Esophagus muscularis mucosa (tissue), 4 donors: Measurements from ENCODE around the gene SLC22A7. TPM values are rescaled to one million over a fixed set of nuclear protein-coding genes. Genes with fewer than 3 reads are reported as not detected.
"Not testable (repeated sequence)": the region's sequence is repeated elsewhere in the genome, so short reads cannot be mapped to it uniquely, and the experiment has no call there.

Experiments
- DNase-seq: peaks from one replicate; pipeline ENCODE4 v3.0.0-alpha.2; 2017; ENCODE audit errors: extremely low spot score
- H3K27ac ChIP-seq, 4 donors: fragments of 200-600 bp; sonication (generic); replicated peaks in 1 of 4; 1 replicate in 3 of 4; 2 replicates in 1 of 4; pipeline ENCODE4 v1.5.1; 2016 to 2019; ENCODE audit warnings: mild to moderate bottlenecking in 1 of 4
- H3K27me3 ChIP-seq, 4 donors: fragments of 200-600 bp; sonication (generic); one replicate each; pipeline versions ENCODE4 v1.5.1 to v1.6.0; 2016 to 2019
- H3K36me3 ChIP-seq, 4 donors: fragments of 200-600 bp; sonication (generic); one replicate each; pipeline ENCODE4 v1.5.1; 2016 to 2019
- H3K4me1 ChIP-seq, 4 donors: fragments of 200-600 bp; sonication (generic); one replicate each; pipeline ENCODE4 v1.5.1; 2016 to 2019
- H3K4me3 ChIP-seq, 4 donors: fragments of 200-600 bp; sonication (generic); 1 replicate in 2 of 4; 2 replicates in 2 of 4; pipeline ENCODE4 v1.5.1; 2016 to 2019; ENCODE audit warnings: mild to moderate bottlenecking in 4 of 4, moderate library complexity in 1 of 4
- H3K9me3 ChIP-seq, 4 donors: fragments of 200-600 bp; sonication (generic); 1 replicate in 3 of 4; 2 replicates in 1 of 4; pipeline ENCODE4 v1.5.1; 2016 to 2019
- CTCF ChIP-seq, 3 experiments: fragments of 200-600 bp in 2 of 3; fragments of 450-650 bp in 1 of 3; sonication (generic) in 2 of 3; IDR thresholded peaks; one replicate each; pipeline ENCODE4 v1.5.1; 2017 to 2019; ENCODE audit warnings: antibody characterized with exemption in 3 of 3, mild to moderate bottlenecking in 2 of 3, moderate library complexity in 1 of 3
- EP300 ChIP-seq: sonication (generic); formaldehyde crosslinking; IDR thresholded peaks from one replicate; pipeline ENCODE4 v1.6.1; 2017; ENCODE audit warnings: antibody characterized with exemption
- POLR2A ChIP-seq: fragments of 450-650 bp; IDR thresholded peaks from one replicate; pipeline ENCODE4 v1.6.1; 2017; ENCODE audit warnings: antibody characterized with exemption, moderate library complexity, mild to moderate bottlenecking, low read depth
- POLR2AphosphoS5 ChIP-seq, 2 donors: sonication (generic); formaldehyde crosslinking; IDR thresholded peaks; one replicate each; pipeline ENCODE4 v1.6.1; 2017; ENCODE audit warnings: antibody characterized with exemption in 2 of 2
- WGBS: methylation state at CpG from one replicate; pipeline ENCODE4 v1.1.5; 2018; 5-methylcytosine and 5-hydroxymethylcytosine counted together
- intact Hi-C: fragments of 100-400 bp; cut with DNase I; formaldehyde crosslinking; loops from one replicate; pipeline ENCODE4 v1.15.1; 2023
- total RNA-seq, 4 donors: library from RNA; depleted of rRNA; stranded (reverse); fragments of >200 nt; gene quantifications; one replicate each; pipeline versions ENCODE4 v1.1.0 to v1.2.1, GENCODE V29; 2016

SLC22A7 gene
- total RNA-seq, 4 donors from 2014 or later = not detected

- Histone ChIP-seq H3K36me3 (no peaks in the 10 kb centered on the region), H3K4me1 (peaks cover 0 to 5% (median 2%) of the 10 kb centered on the region in 4 donors), H3K9me3 (no peaks in the 10 kb centered on the region), H3K4me3 (no peak overlapping the region), H3K27me3 (peaks cover 0 to 49% (median 0%) of the 10 kb centered on the region in 4 donors), H3K27ac (no peak overlapping the region)
- intact Hi-C loops = no loop called here
- no peak for TF ChIP-seq POLR2A
- TF ChIP-seq CTCF (IDR thresholded peaks at IDR 0.05) = no peak
- no peak for TF ChIP-seq EP300
- WGBS = 81% methylated on average over 10 of the region's 19 CpGs
- DNase-seq = no peak
Observed at GRCh38 chr6:43302126-43302525, 4.1 kb downstream of the SLC22A7 start.

- H3K4me1 ChIP-seq, H3K27ac ChIP-seq, H3K9me3 ChIP-seq, H3K36me3 ChIP-seq, intact Hi-C loops, DNase-seq, H3K4me3 ChIP-seq: not testable (repeated sequence)
- H3K27me3 ChIP-seq = peaks cover 0 to 52% (median 0%) of the 10 kb centered on the region in 4 donors
- 89% methylated on average over 11 of the region's 11 CpGs for WGBS
Observed at GRCh38 chr6:43303006-43303405, 4.9 kb downstream of the SLC22A7 start.

GRCh38 chr6:43303751-43304331 is 5.8 kb downstream of the SLC22A7 start:
- peaks cover 0 to 47% (median 0%) of the 10 kb centered on the region in 4 donors for H3K27me3 ChIP-seq
- WGBS = 63% methylated on average over 2 of the region's 8 CpGs
- no peak for TF ChIP-seq POLR2AphosphoS5 (IDR thresholded peaks at IDR 0.05)
- TF ChIP-seq EP300 = no peak
- TF ChIP-seq POLR2A = no peak
- TF ChIP-seq CTCF (IDR thresholded peaks at IDR 0.05) = no peak

GRCh38 chr6:43304361-43304760 is 6.3 kb downstream of the SLC22A7 start:
- 81% methylated on average over 3 of the region's 3 CpGs for WGBS
- no peaks in the 10 kb centered on the region for H3K9me3 ChIP-seq
- intact Hi-C loops = no loop called here

More at GRCh38 chr6:43303751-43304331, 5.8 kb downstream of the SLC22A7 start:
- Histone ChIP-seq H3K4me3 (no peak overlapping the region), H3K9me3 (no peaks in the 10 kb centered on the region), H3K4me1 (peaks cover 10 to 12% (median 11%) of the 10 kb centered on the region in 4 donors), H3K27ac (no peak overlapping the region), H3K36me3 (no peaks in the 10 kb centered on the region)
- intact Hi-C loops = no loop called here
- no peak for DNase-seq

GRCh38 chr6:43304882-43305281 is 6.8 kb downstream of the SLC22A7 start:
- TF ChIP-seq POLR2A = no peak
- no peak for TF ChIP-seq CTCF (IDR thresholded peaks at IDR 0.05)
- TF ChIP-seq EP300 = no peak
- no peak for TF ChIP-seq POLR2AphosphoS5 (IDR thresholded peaks at IDR 0.05)
- WGBS = 94% methylated on average over 2 of the region's 2 CpGs
- Histone ChIP-seq H3K27me3 (peaks cover 0 to 37% (median 0%) of the 10 kb centered on the region in 4 donors), H3K27ac (no peak overlapping the region), H3K36me3 (no peaks in the 10 kb centered on the region), H3K4me1 (peaks cover 11 to 17% (median 15%) of the 10 kb centered on the region in 4 donors), H3K4me3 (no peak overlapping the region), H3K9me3 (no peaks in the 10 kb centered on the region)
- no peak for DNase-seq
- intact Hi-C loops = no loop called here

More at GRCh38 chr6:43304361-43304760, 6.3 kb downstream of the SLC22A7 start:
- Histone ChIP-seq H3K27ac (no peak overlapping the region), H3K4me3 (no peak overlapping the region), H3K36me3 (no peaks in the 10 kb centered on the region), H3K4me1 (peaks cover 11 to 17% (median 15%) of the 10 kb centered on the region in 4 donors), H3K27me3 (peaks cover 0 to 41% (median 0%) of the 10 kb centered on the region in 4 donors)
- TF ChIP-seq POLR2AphosphoS5 (IDR thresholded peaks at IDR 0.05) (no peak), EP300 (no peak), POLR2A (no peak), CTCF (IDR thresholded peaks at IDR 0.05) (no peak)
- DNase-seq = no peak
